Stimulated activated CD4-positive, alpha-beta T cell treated with anti-CD3 and anti-CD28 coated beads, Interleukin-2, amount 100 ng/mL, for 4 hours (primary cell): ENCODE measurements around the gene NGB.

Experiments used
- DNase-seq: peaks from one replicate; pipeline ENCODE4 v3.0.0-alpha.2; 2020; ENCODE audit warnings: low read depth

The NGB gene

GRCh38 chr14:77264466-77265186, 6.4 kb downstream of the NGB start:
- no peak for DNase-seq

DNA sequence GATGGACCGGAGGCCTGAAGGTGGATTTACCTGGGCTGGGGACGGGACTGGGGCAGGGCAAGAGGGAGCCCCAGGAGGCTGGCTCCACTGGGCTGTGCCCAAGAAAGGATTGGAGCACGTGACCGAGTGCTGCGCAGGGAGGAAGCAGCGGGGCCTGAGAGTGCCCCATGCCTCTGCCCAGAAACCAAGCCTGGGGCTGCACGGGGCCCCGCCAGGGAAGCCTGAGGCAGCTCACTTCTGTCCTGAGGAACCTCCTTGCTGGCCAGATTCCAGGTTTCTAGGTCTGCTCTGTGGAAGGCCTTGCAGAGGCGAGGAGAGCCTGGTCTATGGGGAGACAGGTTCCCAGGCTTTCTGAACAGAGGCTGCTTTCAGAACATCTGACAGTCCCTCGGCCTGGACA, 10.4 kb downstream of the NGB start:
- no peak for DNase-seq

DNA sequence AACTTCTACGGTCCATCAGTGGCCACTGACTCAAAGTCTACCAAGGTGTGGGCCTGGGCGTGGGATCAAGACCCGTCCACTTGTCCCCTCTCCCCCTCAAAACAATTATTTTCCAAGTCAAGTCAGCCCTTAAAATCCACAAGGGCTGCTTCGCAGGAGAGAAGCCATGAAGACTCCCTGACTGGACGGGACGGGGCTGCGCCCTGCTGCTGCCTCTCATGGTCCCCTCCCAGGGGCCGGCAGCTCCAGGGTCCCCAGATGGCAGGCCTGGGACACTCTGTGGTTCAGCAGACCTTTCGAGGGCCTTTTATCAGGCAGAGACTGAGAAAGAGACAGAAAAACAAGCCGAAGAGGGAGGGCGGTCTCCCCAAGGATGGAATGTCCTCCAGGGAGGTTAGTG, 10.8 kb downstream of the NGB start:
- no peak for DNase-seq

DNA sequence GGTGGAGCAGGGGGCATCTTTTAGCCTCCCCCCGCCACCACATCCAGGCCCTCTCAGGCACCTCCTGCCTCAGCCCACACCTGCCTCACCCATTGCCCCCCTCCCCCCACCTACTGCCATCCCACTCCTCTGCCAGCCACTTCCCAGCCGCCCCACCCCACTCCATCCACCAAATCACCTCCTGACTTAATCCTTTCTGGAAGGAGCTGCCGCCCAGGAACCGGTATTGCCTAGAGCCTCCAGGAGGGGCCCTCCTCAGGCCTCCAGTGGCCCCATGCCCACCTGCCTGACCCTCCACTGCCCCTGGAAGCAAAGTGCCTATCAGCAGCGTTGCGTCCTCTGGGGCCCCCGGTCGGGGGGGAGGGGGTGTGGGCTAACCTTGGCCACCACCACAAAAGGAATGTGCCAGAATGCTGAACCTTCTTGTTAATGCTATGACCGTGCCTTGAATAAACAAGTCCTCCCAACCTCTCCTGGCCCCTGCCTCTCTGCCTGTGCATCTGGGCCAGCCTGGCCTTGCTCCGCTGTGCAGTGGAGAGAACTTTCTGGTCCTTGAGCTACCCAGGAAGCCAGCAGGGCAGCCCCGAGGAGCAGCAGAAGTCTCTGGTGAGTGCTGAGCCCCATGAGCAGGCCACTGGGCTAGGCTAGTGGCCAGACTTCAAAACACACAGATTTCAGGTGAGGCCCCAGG, 11.8 kb downstream of the NGB start:
- no peak for DNase-seq

GRCh38 chr14:77258566-77258965, 12.4 kb downstream of the NGB start:
- no peak for DNase-seq

GRCh38 chr14:77257700-77258099, 13.3 kb downstream of the NGB start:
- DNase-seq: no peak

GRCh38 chr14:77256694-77257093, 14.3 kb downstream of the NGB start:
- DNase-seq: no peak

GRCh38 chr14:77253333-77254190, 17.4 kb downstream of the NGB start:
- no peak for DNase-seq

GRCh38 chr14:77251870-77252269, 19.1 kb downstream of the NGB start:
- DNase-seq: no peak

GRCh38 chr14:77250927-77251326, 20.1 kb downstream of the NGB start:
- DNase-seq: no peak

- DNase-seq: no peak
These were observed 21.7 kb downstream of the NGB start for GRCh38 chr14:77249286-77249685.

DNA sequence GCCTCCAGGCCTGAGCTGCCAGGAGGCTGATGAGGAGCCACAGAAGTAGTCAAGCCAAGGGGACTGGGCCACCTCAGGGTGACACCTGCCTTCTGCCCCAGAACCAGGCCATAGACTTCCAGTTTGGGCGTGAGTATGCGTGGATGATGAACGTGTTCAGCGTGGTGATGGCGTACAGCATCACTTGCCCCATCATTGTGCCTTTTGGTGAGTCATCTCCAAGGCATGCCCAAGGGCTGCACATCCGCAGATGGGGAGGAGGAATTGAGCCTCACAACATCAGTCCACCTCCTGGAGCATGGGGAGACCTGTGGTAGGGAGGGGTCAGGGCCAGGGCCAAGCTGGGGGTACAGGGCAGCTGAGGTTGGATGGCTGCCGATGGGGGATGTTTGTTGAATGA, 22.3 kb downstream of the NGB start:
- DNase-seq: no peak

DNA sequence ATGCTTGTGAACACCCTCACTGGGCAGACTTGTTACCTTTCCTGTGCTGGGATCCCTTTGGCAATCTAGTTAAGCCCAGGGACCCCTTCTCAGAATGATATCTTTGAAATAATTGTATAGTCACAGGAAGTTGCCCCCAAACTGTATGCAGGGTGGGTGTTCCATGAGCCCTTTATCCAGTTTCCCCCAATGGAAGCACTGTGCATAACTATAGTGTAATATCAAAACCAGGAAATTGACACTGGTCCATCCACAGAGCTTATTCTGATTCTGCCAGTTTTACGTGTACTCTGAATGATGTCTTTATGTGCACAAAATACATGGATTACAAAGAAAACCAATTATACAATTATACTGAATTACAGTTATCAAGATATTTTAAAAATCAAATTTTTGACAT, 24.2 kb downstream of the NGB start:
- no peak for DNase-seq

- DNase-seq: no peak
These were observed 25.2 kb downstream of the NGB start for GRCh38 chr14:77245820-77246219.

GRCh38 chr14:77243853-77244252, 27.2 kb downstream of the NGB start:
- no peak for DNase-seq

GRCh38 chr14:77242752-77243151, 28.3 kb downstream of the NGB start:
- DNase-seq: no peak

GRCh38 chr14:77241955-77242354, 29.1 kb downstream of the NGB start:
- DNase-seq: no peak

DNA sequence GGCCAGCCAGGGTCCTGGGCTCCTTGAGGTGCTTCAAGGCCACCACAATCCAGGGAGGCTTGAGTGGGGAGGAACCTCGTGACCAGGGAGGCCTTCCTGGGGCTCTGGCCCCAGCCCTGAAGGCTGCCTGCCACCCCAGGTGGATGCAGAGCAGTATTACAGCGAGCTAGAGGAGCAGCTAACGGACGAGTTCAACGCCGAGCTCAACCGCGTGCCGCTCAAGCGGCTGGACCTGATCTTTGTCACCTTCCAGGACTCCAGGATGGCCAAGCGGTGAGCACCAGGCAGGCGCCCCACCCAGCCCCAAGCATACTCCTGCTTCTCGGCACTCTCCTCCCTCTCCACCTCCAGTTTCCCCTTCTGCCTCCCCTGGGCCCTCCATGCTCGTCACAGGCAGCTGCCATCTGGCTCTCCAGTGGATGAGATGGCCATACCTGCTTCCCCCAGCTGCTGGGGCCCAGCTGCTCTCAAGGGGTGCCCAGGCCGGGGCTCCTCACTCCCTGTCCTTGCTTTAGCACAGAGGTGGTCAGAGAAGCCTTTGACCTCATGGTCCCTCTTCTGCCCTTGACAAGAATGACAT, 30.6 kb downstream of the NGB start:
- no peak for DNase-seq

DNA sequence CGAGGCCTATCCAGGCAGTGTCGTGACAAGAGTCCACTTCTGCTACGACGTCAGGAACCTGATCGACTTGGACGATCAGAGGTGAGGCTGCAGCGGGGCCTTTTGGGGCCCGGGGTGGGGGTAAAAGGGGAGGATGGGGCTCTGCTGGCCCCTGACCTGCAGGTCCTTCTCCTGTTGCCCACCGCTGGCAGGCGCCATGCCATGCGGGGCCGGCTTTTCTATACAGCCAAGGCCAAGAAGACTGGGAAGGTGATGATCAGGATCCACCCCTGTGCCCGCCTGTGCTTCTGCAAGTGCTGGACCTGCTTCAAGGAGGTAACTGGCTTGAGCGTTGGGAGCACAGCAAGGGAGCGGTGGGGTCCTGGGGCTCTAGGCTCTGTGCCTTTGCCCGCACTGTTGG, 31.6 kb downstream of the NGB start:
- DNase-seq: no peak

DNA sequence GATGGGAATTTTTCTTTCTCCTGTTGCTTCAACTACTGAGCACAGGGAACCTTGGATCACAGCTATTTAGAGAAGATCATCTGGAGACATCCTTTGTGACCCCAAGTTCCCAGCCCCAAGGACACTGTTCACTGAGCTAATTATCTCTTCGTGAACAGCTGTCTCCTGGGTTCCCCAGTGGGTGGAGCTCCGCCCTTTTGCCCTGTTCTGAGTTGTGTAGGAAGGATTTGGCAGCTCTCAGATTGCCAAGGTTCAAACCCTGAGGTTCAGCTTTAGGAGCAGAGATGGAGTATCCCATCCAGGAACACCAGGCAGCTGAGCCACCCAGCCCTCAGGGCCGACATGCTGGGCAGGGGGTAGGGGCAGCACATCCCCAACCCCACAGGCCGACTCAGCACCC, 32.0 kb downstream of the NGB start:
- no peak for DNase-seq

DNA sequence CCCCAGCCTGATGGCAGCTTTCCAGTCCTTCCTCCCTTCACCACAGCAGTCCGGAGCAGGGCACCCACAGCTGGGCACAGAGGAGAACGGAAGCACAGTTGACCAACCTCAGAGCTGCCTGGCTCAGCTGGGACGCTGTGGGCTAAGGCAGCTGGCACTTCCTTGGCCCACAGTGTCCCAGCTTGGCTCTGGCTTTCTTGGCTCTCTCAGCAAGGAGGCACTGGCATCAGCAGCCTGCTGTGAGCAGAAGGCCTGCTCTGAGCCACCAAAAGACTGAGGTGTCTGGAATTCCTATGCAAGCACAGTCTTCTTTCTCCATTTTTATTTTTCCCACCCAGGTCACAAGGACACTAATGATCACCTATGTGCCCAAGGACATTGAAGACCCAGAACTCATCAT, 32.6 kb downstream of the NGB start:
- DNase-seq: no peak

DNA sequence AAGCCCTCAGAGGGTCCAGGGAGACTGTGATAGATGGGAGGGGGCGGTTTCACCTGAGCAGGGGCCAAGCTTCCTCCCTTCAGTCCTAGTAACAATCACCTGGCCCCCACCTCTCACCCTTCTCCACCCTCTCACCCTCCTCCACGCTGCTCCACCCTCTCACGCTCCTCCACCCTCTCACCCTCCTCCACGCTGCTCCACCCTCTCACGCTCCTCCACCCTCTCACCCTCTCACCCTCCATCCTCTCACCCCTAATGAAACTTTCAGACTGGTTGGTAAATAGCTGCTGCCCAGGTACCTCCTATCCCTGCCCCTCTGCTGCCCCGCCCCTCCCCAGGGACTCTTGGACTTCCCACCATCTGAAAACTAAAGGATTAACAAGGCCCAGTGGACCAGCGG, 34.2 kb downstream of the NGB start:
- no peak for DNase-seq

- DNase-seq: no peak
These were observed 39.3 kb downstream of the NGB start for GRCh38 chr14:77231721-77232120.
